Keratinocyte (primary cell): ENCODE measurements around the gene NAPG. TPM values are rescaled to one million over a fixed set of nuclear protein-coding genes. Genes with fewer than 3 reads are reported as not detected.

ENCODE experiments used
- DNase-seq: peaks from one replicate; pipeline ENCODE4 v3.0.0-alpha.2; 2011; ENCODE audit warnings: low read depth, missing footprints, low spot score
- FAIRE-seq: peaks from 2 replicates; lab custom pipeline; 2011; peaks lifted over from hg19 to GRCh38; lab: Jason Lieb, UNC
- H2AFZ ChIP-seq: 2 replicates; pipeline ENCODE4 v1.6.0; 2012; ENCODE audit warnings: low read length, control low read depth, inconsistent platforms; ENCODE audit not compliant: control insufficient read depth
- H3K27ac ChIP-seq: 2 replicates; pipeline ENCODE4 v1.5.1; 2011; ENCODE audit warnings: low read length; ENCODE audit not compliant: control insufficient read depth, insufficient read depth
- H3K27me3 ChIP-seq: 3 replicates; pipeline ENCODE4 v1.6.0; 2011; ENCODE audit warnings: low read length; ENCODE audit not compliant: control insufficient read depth, insufficient read depth; ENCODE audit errors: extremely low read depth
- H3K36me3 ChIP-seq, 2 experiments: 2 replicates in 1 of 2; 3 replicates in 1 of 2; pipeline ENCODE4 v1.5.1; 2011; ENCODE audit warnings: low read length in 2 of 2, mild to moderate bottlenecking in 1 of 2; ENCODE audit not compliant: control insufficient read depth in 2 of 2, insufficient read depth in 2 of 2; ENCODE audit errors: extremely low read depth in 1 of 2
- H3K4me1 ChIP-seq: 3 replicates; pipeline ENCODE4 v1.5.1; 2011; ENCODE audit warnings: low read length; ENCODE audit not compliant: control insufficient read depth, insufficient read depth; ENCODE audit errors: extremely low read depth
- H3K4me2 ChIP-seq: 3 replicates; pipeline ENCODE4 v1.6.0; 2011; ENCODE audit warnings: low read depth, low read length; ENCODE audit not compliant: control insufficient read depth, insufficient read depth; ENCODE audit errors: extremely low read depth
- H3K4me3 ChIP-seq, 3 experiments: fragments of 200-600 bp in 1 of 3; sonication (generic) in 1 of 3; 2 replicates in 2 of 3; 3 replicates in 1 of 3; pipeline ENCODE4 v1.5.1; 2011 to 2016; ENCODE audit warnings: low read length in 3 of 3, mild to moderate bottlenecking in 3 of 3, control low read depth in 2 of 3, inconsistent platforms in 1 of 3, low read depth in 1 of 3, mixed read lengths in 1 of 3, mixed run types in 1 of 3, moderate library complexity in 1 of 3; ENCODE audit not compliant: control insufficient read depth in 2 of 3, insufficient read depth in 2 of 3; ENCODE audit errors: extremely low read depth in 1 of 3
- H3K79me2 ChIP-seq: 2 replicates; pipeline ENCODE4 v1.6.0; 2012; ENCODE audit warnings: low read length; ENCODE audit not compliant: control insufficient read depth, insufficient read depth
- H3K9ac ChIP-seq: 3 replicates; pipeline ENCODE4 v1.6.0; 2011; ENCODE audit warnings: low read length; ENCODE audit not compliant: control insufficient read depth, insufficient read depth; ENCODE audit errors: extremely low read depth
- H3K9me1 ChIP-seq: 3 replicates; pipeline ENCODE4 v1.6.0; 2011; ENCODE audit warnings: low read length; ENCODE audit not compliant: control insufficient read depth, insufficient read depth; ENCODE audit errors: extremely low read depth
- H3K9me3 ChIP-seq: 2 replicates; pipeline ENCODE4 v1.5.1; 2012; ENCODE audit warnings: low read depth, low read length; ENCODE audit not compliant: control insufficient read depth
- H4K20me1 ChIP-seq: 3 replicates; pipeline ENCODE4 v1.6.0; 2011; ENCODE audit warnings: low read length; ENCODE audit not compliant: control insufficient read depth, insufficient read depth; ENCODE audit errors: extremely low read depth
- EZH2 ChIP-seq: IDR thresholded peaks from one replicate; pipeline ENCODE4 v1.6.1; 2012; ENCODE audit warnings: inconsistent platforms, mild to moderate bottlenecking, low read length, moderate library complexity
- dilution Hi-C: fragments of 300-500 bp; cut with MboI; formaldehyde crosslinking; loops from one replicate; pipeline ENCODE4 v1.7.0; 2020; ENCODE audit warnings: low sequenced_read_pairs; ENCODE audit not compliant: extremely low pct_ligation_motif_present
- polyA plus RNA-seq, 5 experiments: library from polyadenylated mRNA; depleted of rRNA in 3 of 5; stranded (reverse) in 3 of 5; stranded (forward) in 1 of 5; unstranded in 1 of 5; fragments of >200 nt; gene quantifications; 1 replicate in 1 of 5; 2 replicates in 3 of 5; 3 replicates in 1 of 5; pipeline versions ENCODE4 v1.2.1 to v1.2.3, GENCODE V29; 2011 to 2012; ENCODE audit warnings: missing spikeins in 2 of 5, low read depth in 1 of 5, low replicate concordance in 1 of 5
- TF ChIP-seq, protein P1 (sequence below), 3 experiments: IDR thresholded peaks in 1 of 3; conservative IDR thresholded peaks in 1 of 3; optimal IDR thresholded peaks in 1 of 3; 2 replicates in 2 of 3; 3 replicates in 1 of 3; pipeline versions ENCODE3 to v1.5.1; 2011; ENCODE audit warnings: low read length in 3 of 3, mild to moderate bottlenecking in 3 of 3, moderate library complexity in 2 of 3, control low read depth in 1 of 3, inconsistent platforms in 1 of 3; ENCODE audit not compliant: insufficient read depth in 2 of 3; ENCODE audit errors: extremely low read depth in 1 of 3

Gene NAPG
- polyA plus RNA-seq, 1 donor (not counting 4 experiments of a cell fraction or from before 2014, with no cell fraction given), result 30.8 TPM

DNA sequence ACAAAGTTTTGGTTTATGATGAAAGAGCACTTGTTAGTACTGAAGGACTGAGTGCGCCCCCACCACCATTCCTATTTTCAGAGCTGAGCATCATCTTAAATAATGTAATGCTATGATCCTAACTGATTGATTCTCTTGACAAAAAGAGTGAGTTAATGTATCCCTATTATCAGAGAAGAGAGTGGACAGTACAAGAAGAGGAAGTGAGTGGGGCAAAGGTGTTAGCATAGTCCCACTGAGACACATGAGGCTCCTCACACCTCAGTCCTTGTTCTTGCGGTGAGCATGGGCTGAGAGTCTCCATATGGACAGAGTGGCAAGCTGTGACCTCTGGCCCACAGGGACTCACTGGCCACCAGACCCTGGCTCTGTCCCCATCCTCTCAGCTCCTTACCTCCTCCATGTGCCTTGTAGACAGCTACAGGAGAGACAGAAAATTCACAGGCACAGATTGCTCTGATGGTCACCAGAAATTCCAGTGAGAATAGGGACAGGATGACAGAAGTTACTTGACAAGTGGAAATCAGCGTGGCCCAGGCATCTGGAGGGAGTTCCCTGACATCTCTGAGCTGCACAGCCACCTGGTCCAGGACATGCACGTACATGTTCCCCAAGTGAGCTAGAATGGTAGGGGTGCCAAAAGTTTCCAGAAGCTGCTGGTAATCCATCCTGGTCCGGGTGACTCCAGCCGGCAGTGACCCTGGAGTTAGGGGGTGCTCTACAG lies 32.6 kb downstream of the NAPG start:
- FAIRE-seq (no peak), DNase-seq (no peak)
- H4K20me1 ChIP-seq, result peaks cover 2% of the 10 kb centered on the region
- H3K4me2 ChIP-seq, result no peak overlapping the region
- dilution Hi-C loops, result no loop called here
- TF ChIP-seq, protein P1, sequence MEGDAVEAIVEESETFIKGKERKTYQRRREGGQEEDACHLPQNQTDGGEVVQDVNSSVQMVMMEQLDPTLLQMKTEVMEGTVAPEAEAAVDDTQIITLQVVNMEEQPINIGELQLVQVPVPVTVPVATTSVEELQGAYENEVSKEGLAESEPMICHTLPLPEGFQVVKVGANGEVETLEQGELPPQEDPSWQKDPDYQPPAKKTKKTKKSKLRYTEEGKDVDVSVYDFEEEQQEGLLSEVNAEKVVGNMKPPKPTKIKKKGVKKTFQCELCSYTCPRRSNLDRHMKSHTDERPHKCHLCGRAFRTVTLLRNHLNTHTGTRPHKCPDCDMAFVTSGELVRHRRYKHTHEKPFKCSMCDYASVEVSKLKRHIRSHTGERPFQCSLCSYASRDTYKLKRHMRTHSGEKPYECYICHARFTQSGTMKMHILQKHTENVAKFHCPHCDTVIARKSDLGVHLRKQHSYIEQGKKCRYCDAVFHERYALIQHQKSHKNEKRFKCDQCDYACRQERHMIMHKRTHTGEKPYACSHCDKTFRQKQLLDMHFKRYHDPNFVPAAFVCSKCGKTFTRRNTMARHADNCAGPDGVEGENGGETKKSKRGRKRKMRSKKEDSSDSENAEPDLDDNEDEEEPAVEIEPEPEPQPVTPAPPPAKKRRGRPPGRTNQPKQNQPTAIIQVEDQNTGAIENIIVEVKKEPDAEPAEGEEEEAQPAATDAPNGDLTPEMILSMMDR (optimal IDR thresholded peaks at IDR 0.05 in 1 of 3, IDR thresholded peaks at IDR 0.05 in 1 of 3, conservative IDR thresholded peaks at IDR 0.05 in 1 of 3; ENCODE audit: extremely low read depth in 1 of 3, insufficient read depth in 2 of 3, low read length in 3 of 3), result no peak
- no peak for TF ChIP-seq EZH2
- H3K9ac ChIP-seq, result no peak overlapping the region
- peaks cover 6 to 7% of the 10 kb centered on the region in 2 experiments for H3K36me3 ChIP-seq
- H3K9me1 ChIP-seq, result no peaks in the 10 kb centered on the region
- no peaks in the 10 kb centered on the region for H3K79me2 ChIP-seq
- H2AFZ ChIP-seq, result no peak overlapping the region
- peaks cover 18% of the 10 kb centered on the region for H3K4me1 ChIP-seq
- no peak overlapping the region for H3K27ac ChIP-seq
- H3K27me3 ChIP-seq, result no peaks in the 10 kb centered on the region
- no peaks in the 10 kb centered on the region for H3K9me3 ChIP-seq
- no peak overlapping the region for H3K4me3 ChIP-seq

DNA sequence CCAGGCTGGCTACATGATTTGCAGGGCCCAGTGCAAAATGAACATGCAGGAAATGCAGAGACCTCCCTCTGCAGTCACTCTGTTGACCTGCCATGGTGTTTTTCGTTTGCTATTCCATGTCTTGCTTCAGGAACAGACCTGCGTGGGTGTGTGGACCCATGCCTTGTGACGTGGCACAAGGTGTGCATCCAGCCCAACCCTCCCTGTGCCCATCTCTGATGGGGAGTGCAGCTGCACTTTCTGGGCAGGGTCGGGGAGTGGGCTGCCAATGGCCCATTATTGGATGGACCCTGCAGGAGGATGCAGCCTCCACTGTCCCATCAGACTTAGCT lies 33.1 kb downstream of the NAPG start:
- peaks cover 4 to 7% of the 10 kb centered on the region in 2 experiments for H3K36me3 ChIP-seq
- no peak for DNase-seq
- no peaks in the 10 kb centered on the region for H3K27me3 ChIP-seq
- H3K79me2 ChIP-seq, result no peaks in the 10 kb centered on the region
- H2AFZ ChIP-seq, result no peak overlapping the region
- TF ChIP-seq, protein P1 (optimal IDR thresholded peaks at IDR 0.05 in 1 of 3, IDR thresholded peaks at IDR 0.05 in 1 of 3, conservative IDR thresholded peaks at IDR 0.05 in 1 of 3; ENCODE audit: extremely low read depth in 1 of 3, insufficient read depth in 2 of 3, low read length in 3 of 3), result no peak
- TF ChIP-seq EZH2, result no peak
- H3K4me2 ChIP-seq, result no peak overlapping the region
- peaks cover 22% of the 10 kb centered on the region for H3K4me1 ChIP-seq
- no peaks in the 10 kb centered on the region for H3K9me1 ChIP-seq
- H3K9ac ChIP-seq, result no peak overlapping the region
- H3K4me3 ChIP-seq, result no peak overlapping the region
- peaks cover 2% of the 10 kb centered on the region for H4K20me1 ChIP-seq
- no peak for FAIRE-seq
- H3K27ac ChIP-seq, result no peak overlapping the region
- dilution Hi-C loops, result no loop called here
- H3K9me3 ChIP-seq, result no peaks in the 10 kb centered on the region
